CD14-positive monocyte (primary cell): Measurements from ENCODE around the gene HK2. TPM values are rescaled to one million over a fixed set of nuclear protein-coding genes. Genes with fewer than 3 reads are reported as not detected.

Source experiments
- DNase-seq, 3 donors: peaks; one replicate each; pipeline ENCODE4 v3.0.0-alpha.2; 2011 to 2022
- H2AFZ ChIP-seq: 2 replicates; pipeline ENCODE4 v1.6.0; 2012; ENCODE audit warnings: mild to moderate bottlenecking, low read depth, low read length, inconsistent platforms; ENCODE audit not compliant: insufficient read depth, poor library complexity, severe bottlenecking
- H3K27ac ChIP-seq, 2 donors: 1 replicate in 1 of 2; 2 replicates in 1 of 2; pipeline ENCODE4 v1.5.1; 2012 to 2013; ENCODE audit warnings: low read length in 2 of 2, control low read depth in 1 of 2, inconsistent platforms in 1 of 2, low read depth in 1 of 2, mild to moderate bottlenecking in 1 of 2
- H3K27me3 ChIP-seq, 2 donors: one replicate each; pipeline versions ENCODE4 v1.6.0 to v1.6.1; 2011 to 2013; ENCODE audit warnings: low read length in 2 of 2; ENCODE audit not compliant: control insufficient read depth in 2 of 2, insufficient read depth in 2 of 2
- H3K36me3 ChIP-seq, 2 donors: replicated peaks in 1 of 2; 1 replicate in 1 of 2; 2 replicates in 1 of 2; pipeline versions ENCODE4 v1.5.1 to v1.6.1; 2012 to 2013; ENCODE audit warnings: low read length in 2 of 2, control low read depth in 1 of 2, inconsistent platforms in 1 of 2, mild to moderate bottlenecking in 1 of 2; ENCODE audit not compliant: insufficient read depth in 2 of 2, control insufficient read depth in 1 of 2
- H3K4me1 ChIP-seq, 2 donors: 1 replicate in 1 of 2; 2 replicates in 1 of 2; pipeline versions ENCODE4 v1.5.1 to v1.6.1; 2012 to 2013; ENCODE audit warnings: low read length in 2 of 2, control low read depth in 1 of 2, inconsistent platforms in 1 of 2, mild to moderate bottlenecking in 1 of 2, moderate library complexity in 1 of 2; ENCODE audit not compliant: insufficient read depth in 2 of 2, control insufficient read depth in 1 of 2
- H3K4me2 ChIP-seq: replicated peaks from 2 replicates; pipeline ENCODE3; 2012; ENCODE audit warnings: low read length, moderate library complexity, mild to moderate bottlenecking; ENCODE audit not compliant: poor library complexity, severe bottlenecking; ENCODE audit errors: extremely low read depth
- H3K4me3 ChIP-seq, 3 experiments: fragments of 200-600 bp in 1 of 3; sonication (generic) in 1 of 3; replicated peaks in 1 of 3; 1 replicate in 2 of 3; 2 replicates in 1 of 3; pipeline ENCODE4 v1.5.1; 2011 to 2013; ENCODE audit warnings: low read length in 3 of 3, mild to moderate bottlenecking in 3 of 3, control low read depth in 2 of 3, low read depth in 2 of 3, inconsistent platforms in 1 of 3, moderate library complexity in 1 of 3
- H3K79me2 ChIP-seq: 2 replicates; pipeline ENCODE4 v1.6.0; 2012; ENCODE audit warnings: mild to moderate bottlenecking, control low read depth, inconsistent platforms, low read length, moderate library complexity; ENCODE audit not compliant: insufficient read depth
- H3K9ac ChIP-seq: 2 replicates; pipeline ENCODE4 v1.6.0; 2017; ENCODE audit warnings: low read length, mild to moderate bottlenecking; ENCODE audit not compliant: insufficient read depth, poor library complexity, severe bottlenecking
- H3K9me3 ChIP-seq, 2 donors: replicated peaks in 1 of 2; 1 replicate in 1 of 2; 2 replicates in 1 of 2; pipeline versions ENCODE4 v1.5.1 to v1.6.1; 2012 to 2013; ENCODE audit warnings: low read length in 2 of 2, control low read depth in 1 of 2; ENCODE audit not compliant: control insufficient read depth in 1 of 2, insufficient read depth in 1 of 2
- H4K20me1 ChIP-seq: 2 replicates; pipeline ENCODE4 v1.6.0; 2012; ENCODE audit warnings: mild to moderate bottlenecking, low read length, control low read depth, moderate library complexity; ENCODE audit not compliant: insufficient read depth
- H3K27ac Mint-ChIP-seq, 7 donors: one replicate each; pipeline ENCODE4 v1.8.0; 2020; ENCODE audit warnings: mild to moderate bottlenecking in 7 of 7, mixed read lengths in 7 of 7, moderate library complexity in 6 of 7, inconsistent platforms in 2 of 7
- H3K27me3 Mint-ChIP-seq, 3 donors: one replicate each; pipeline ENCODE4 v1.8.0; 2021 to 2022; ENCODE audit warnings: low read depth in 3 of 3, mild to moderate bottlenecking in 3 of 3, mixed read lengths in 3 of 3, moderate library complexity in 3 of 3, inconsistent platforms in 1 of 3
- H3K36me3 Mint-ChIP-seq, 2 donors: one replicate each; pipeline ENCODE4 v1.8.0; 2020; ENCODE audit warnings: mixed read lengths in 2 of 2, inconsistent platforms in 1 of 2, mild to moderate bottlenecking in 1 of 2
- H3K4me1 Mint-ChIP-seq: one replicate; pipeline ENCODE4 v1.8.0; 2020; ENCODE audit warnings: mild to moderate bottlenecking, mixed read lengths
- H3K4me3 Mint-ChIP-seq, 2 donors: one replicate each; pipeline ENCODE4 v1.8.0; 2020; ENCODE audit warnings: mild to moderate bottlenecking in 2 of 2, mixed read lengths in 2 of 2, moderate library complexity in 1 of 2
- H3K9me3 Mint-ChIP-seq, 7 donors: one replicate each; pipeline ENCODE4 v1.8.0; 2020 to 2022; ENCODE audit warnings: mixed read lengths in 7 of 7, mild to moderate bottlenecking in 6 of 7, moderate library complexity in 6 of 7, inconsistent platforms in 2 of 7
- CTCF ChIP-seq: fragments of 200-600 bp; IDR thresholded peaks from one replicate; pipeline ENCODE4 v1.8.0; 2022; ENCODE audit warnings: antibody characterized with exemption, mild to moderate bottlenecking
- WGBS: methylation state at CpG from one replicate; pipeline ENCODE4 v1.1.5; 2013; ENCODE audit warnings: missing lambda C conversion rate; ENCODE audit not compliant: insufficient coverage; 5-methylcytosine and 5-hydroxymethylcytosine counted together
- intact Hi-C, 2 donors: fragments of 100-400 bp; cut with micrococcal nuclease; formaldehyde crosslinking; loops; one replicate each; pipeline versions ENCODE4 v1.15.0 to v1.15.1; 2023
- polyA plus RNA-seq, 3 donors: library from polyadenylated mRNA; depleted of rRNA in 1 of 3; unstranded in 2 of 3; stranded (reverse) in 1 of 3; fragments of 300-500 nt in 2 of 3; fragments of >200 nt in 1 of 3; fragmentation: Illumina TruSeq in 2 of 3; gene quantifications; 1 replicate in 2 of 3; 2 replicates in 1 of 3; pipeline ENCODE4 v1.2.3, GENCODE V29; 2012 to 2021

The HK2 gene
- polyA plus RNA-seq, 3 donors: 20.3 to 46.7 (median 29.8) TPM

GRCh38 chr2:74806355-74806839 lies 27.5 kb upstream of the HK2 start:
- Histone ChIP-seq H3K9ac (no peak overlapping the region), H3K27me3 (no peaks in the 10 kb centered on the region), H3K27ac (peak overlapping the region; percentile 7 to 69), H3K79me2 (no peaks in the 10 kb centered on the region), H3K4me2 (peak overlapping the region; percentile 52), H3K4me3 (peak overlapping the region in 1 of 3 experiments; percentile 44), H4K20me1 (no peaks in the 10 kb centered on the region), H3K36me3 (no peaks in the 10 kb centered on the region), H2AFZ (no peak overlapping the region), H3K4me1 (peaks cover 23 to 24% of the 10 kb centered on the region in 2 donors), H3K9me3 (no peaks in the 10 kb centered on the region)
- intact Hi-C loops: no loop called here
- peaks cover 0 to 2% (median 0%) of the 10 kb centered on the region in 3 donors for H3K27me3 Mint-ChIP-seq
- peaks cover 20% of the 10 kb centered on the region for H3K4me1 Mint-ChIP-seq
- TF ChIP-seq CTCF: no peak
- WGBS: 74% methylated on average over 3 of the region's 5 CpGs
- no peak overlapping the region for H3K4me3 Mint-ChIP-seq
- H3K27ac Mint-ChIP-seq: peak overlapping the region; percentile 80 to 96 (median 90)
- no peaks in the 10 kb centered on the region for H3K36me3 Mint-ChIP-seq
- peaks cover 0 to 2% (median 0%) of the 10 kb centered on the region in 7 donors for H3K9me3 Mint-ChIP-seq
- no peak for DNase-seq

GRCh38 chr2:74806920-74807319 lies 27.0 kb upstream of the HK2 start:
- H3K27me3 ChIP-seq: no peaks in the 10 kb centered on the region
- intact Hi-C loops: no loop called here
- Mint-ChIP-seq H3K27ac (peak overlapping the region; percentile 85 to 96 (median 94)), H3K27me3 (peaks cover 0 to 2% (median 0%) of the 10 kb centered on the region in 3 donors), H3K9me3 (peaks cover 0 to 2% (median 0%) of the 10 kb centered on the region in 7 donors), H3K36me3 (no peaks in the 10 kb centered on the region), H3K4me3 (peak overlapping the region; percentile 24 to 78), H3K4me1 (peaks cover 23% of the 10 kb centered on the region)
- H3K27ac ChIP-seq: peak overlapping the region; percentile 68 to 69
- H3K4me1 ChIP-seq: peaks cover 25 to 28% of the 10 kb centered on the region in 2 donors
- peak; percentile 72 to 93 (median 83) for DNase-seq
- no peaks in the 10 kb centered on the region for H3K9me3 ChIP-seq
- H4K20me1 ChIP-seq: no peaks in the 10 kb centered on the region
- H3K9ac ChIP-seq: no peak overlapping the region
- peak overlapping the region in 1 of 3 experiments; percentile 44 for H3K4me3 ChIP-seq
- H3K36me3 ChIP-seq: no peaks in the 10 kb centered on the region
- H2AFZ ChIP-seq: no peak overlapping the region
- no peaks in the 10 kb centered on the region for H3K79me2 ChIP-seq
- TF ChIP-seq CTCF: no peak
- peak overlapping the region; percentile 52 for H3K4me2 ChIP-seq
- no CpG with 5 or more reads among the region's 6 CpGs for WGBS
